SK-N-MC (cell line): ENCODE measurements around the gene HYCC1.
A peak's percentile ranks its signal among the peaks of the same experiment; 100 is the strongest.

Source experiments
- EZH2 ChIP-seq: fragments of 200-600 bp; sonication (generic); IDR thresholded peaks from one replicate; pipeline ENCODE4 v1.6.1; 2017; ENCODE audit warnings: antibody characterized with exemption
- POLR2AphosphoS5 ChIP-seq: IDR thresholded peaks from 2 replicates; pipeline ENCODE4 v1.6.1; 2012; ENCODE audit warnings: mild to moderate bottlenecking, low read depth, low read length, borderline replicate concordance

GRCh38 chr7:23013715-23014649, at the start of gene HYCC1:
- peak; percentile 95 for TF ChIP-seq POLR2AphosphoS5
- TF ChIP-seq EZH2: no peak
